HG03571 (cell line): ENCODE results near the gene ENTPD1.
"Not testable (repeated sequence)": the region's sequence is repeated elsewhere in the genome, so short reads cannot be mapped to it uniquely, and the experiment has no call there.

ENCODE experiments used
- ATAC-seq: cut with Tn5 transposase; IDR thresholded peaks from one replicate; pipeline ENCODE4 v1.9.1; 2021; ENCODE audit not compliant: unreplicated experiment

ENTPD1 gene

DNA sequence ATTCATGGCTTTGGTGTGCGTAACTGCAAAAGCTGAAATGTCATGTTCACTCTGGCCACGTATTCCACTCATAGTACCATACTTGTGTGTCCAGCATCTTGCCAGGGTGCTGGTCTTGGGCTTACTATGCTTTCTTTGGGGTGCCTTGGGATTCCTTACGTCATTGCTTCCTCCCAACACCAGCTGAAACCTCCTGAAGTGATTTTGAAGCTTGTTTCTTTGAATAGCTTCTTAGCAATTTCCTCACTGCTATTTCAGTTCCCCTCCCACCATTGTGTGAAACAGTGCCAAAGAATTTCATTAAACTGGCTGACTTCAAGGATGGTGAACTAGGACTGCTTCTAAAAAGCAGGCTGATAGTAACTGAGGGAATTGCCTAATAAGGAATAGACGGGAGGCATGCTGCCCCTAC, 36.9 kb downstream of the ENTPD1 start:
- no peak for ATAC-seq

GRCh38 chr10:95793401-95794045, 37.6 kb downstream of the ENTPD1 start:
- peak; percentile 35 for ATAC-seq

DNA sequence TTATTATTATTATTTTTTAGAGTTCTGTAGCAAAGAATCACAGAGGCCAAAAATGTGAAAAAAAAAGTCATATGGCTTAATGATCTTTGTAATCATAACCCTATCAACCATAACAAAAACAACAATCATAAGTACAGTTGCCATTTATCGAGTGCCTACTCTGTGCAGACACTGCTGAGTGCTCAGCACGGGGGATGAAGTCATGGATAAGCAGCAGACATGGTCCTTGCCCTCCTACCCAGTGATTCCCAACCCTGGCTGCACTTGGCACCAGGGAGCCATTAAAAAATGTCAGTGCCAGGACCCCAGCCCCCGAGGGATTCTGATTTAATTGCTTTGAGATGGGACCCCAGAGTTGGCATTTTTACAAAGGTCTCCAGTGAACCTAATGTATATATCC, 38.2 kb downstream of the ENTPD1 start:
- ATAC-seq: no peak

GRCh38 chr10:95795602-95796001, 39.6 kb downstream of the ENTPD1 start:
- no peak for ATAC-seq

DNA sequence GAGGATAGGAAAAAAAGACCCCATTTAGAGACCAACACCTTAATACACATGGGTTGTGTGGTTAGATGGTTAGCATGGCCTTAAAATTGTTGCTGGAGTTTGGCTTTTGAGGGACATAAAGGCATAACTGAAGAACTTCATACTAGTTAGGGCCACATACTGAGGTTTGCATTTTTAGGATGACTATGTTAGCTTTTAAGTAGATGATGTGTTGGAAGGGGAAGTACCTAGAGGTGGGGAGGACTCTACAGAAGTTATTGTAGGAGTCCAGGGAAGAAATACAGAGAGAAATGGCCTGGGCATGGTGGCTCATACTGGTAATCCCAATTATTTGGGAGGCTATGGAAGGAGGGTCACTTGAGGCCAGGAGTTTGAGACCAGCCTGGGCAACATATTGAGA, 40.5 kb downstream of the ENTPD1 start:
- ATAC-seq: no peak

- ATAC-seq: no peak
Measured at GRCh38 chr10:95798096-95798855, 42.3 kb downstream of the ENTPD1 start.

GRCh38 chr10:95800286-95800685, 44.3 kb downstream of the ENTPD1 start:
- not testable (repeated sequence) for ATAC-seq

DNA sequence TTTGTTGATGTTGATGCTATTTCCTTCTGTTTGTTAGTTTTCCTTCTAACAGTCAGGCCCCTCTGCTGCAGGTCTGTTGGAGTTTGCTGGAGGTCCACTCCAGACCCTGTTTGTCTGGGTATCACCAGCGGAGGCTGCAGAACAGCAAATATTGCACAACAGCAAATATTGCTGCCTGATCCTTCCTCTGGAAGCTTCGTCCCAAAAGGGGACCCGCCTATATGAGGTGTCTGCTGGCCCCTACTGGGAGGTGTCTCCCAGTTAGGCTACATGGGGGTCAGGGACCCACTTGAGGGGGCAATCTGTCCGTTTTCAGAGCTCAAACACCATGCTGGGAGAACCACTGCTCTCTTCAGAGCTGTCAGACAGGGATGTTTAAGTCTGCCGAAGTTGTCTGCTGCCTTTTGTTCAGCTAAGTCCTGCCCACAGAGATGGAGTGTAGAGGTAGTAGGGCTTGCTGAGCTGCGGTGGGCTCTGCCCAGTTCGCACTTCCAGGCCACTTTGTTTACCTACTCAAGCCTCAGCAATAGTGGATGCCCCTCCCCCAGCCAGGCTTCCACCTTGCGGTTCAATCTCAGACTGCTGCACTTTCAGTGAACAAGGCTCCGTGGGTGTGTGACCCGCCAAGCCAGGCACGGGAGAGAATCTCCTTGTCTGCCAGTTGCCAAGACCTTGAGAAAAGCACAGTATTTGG, 50.9 kb downstream of the ENTPD1 start:
- ATAC-seq: not testable (repeated sequence)

DNA sequence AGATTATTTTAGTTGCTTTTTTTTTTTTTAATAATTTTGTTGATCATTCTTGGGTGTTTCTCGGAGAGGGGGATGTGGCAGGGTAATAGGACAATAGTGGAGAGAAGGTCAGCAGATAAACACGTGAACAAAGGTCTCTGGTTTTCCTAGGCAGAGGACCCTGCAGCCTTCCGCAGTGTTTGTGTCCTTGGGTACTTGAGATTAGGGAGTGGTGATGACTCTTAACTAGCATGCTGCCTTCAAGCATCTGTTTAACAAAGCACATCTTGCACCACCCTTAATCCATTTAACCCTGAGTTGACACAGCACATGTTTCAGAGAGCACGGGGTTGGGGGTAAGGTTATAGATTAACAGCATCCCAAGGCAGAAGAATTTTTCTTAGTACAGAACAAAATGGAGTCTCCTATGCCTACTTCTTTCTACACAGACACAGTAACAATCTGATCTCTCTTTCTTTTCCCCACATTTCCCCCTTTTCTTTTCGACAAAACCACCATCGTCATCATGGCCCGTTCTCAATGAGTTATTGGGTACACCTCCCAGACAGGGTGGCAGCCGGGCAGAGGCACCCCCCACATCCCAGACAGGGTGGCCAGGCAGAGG, 52.8 kb downstream of the ENTPD1 start:
- not testable (repeated sequence) for ATAC-seq

DNA sequence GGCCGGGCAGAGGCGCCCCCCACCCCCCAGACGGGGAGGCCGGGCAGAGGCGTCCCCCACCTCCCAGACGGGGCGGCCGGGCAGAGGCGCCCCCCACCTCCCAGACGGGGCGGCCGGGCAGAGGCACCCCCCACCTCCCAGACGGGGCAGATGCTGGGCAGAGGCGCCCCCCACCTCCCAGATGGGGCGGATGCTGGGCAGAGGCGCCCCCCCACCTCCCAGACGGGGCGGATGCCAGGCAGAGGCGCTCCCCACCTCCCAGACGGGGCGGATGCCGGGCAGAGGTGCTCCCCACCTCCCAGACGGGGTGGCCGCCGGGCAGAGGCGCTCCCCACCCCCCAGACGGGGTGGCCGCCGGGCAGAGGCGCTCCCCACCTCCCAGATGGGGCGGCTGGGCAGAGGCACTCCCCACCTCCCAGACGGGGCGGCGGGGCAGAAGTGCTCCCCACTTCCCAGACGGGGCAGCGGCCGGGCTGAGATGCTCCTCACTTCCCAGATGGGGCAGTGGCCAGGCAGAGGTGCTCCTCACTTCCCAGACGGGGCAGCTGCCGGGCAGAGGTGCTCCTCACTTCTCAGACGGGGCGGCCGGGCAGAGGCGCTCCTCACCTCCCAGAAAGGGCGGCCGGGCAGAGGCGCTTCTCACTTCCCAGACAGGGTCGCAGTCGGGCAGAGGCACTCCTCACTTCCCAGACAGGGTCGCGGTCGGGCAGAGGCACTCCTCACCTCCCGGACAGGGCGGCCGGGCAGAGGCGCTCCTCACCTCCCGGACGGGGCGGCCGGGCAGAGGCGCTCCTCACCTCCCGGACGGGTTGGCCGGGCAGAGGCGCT, 53.6 kb downstream of the ENTPD1 start:
- no peak for ATAC-seq

- ATAC-seq: no peak
Measured at GRCh38 chr10:95810198-95810976, 54.4 kb downstream of the ENTPD1 start.

DNA sequence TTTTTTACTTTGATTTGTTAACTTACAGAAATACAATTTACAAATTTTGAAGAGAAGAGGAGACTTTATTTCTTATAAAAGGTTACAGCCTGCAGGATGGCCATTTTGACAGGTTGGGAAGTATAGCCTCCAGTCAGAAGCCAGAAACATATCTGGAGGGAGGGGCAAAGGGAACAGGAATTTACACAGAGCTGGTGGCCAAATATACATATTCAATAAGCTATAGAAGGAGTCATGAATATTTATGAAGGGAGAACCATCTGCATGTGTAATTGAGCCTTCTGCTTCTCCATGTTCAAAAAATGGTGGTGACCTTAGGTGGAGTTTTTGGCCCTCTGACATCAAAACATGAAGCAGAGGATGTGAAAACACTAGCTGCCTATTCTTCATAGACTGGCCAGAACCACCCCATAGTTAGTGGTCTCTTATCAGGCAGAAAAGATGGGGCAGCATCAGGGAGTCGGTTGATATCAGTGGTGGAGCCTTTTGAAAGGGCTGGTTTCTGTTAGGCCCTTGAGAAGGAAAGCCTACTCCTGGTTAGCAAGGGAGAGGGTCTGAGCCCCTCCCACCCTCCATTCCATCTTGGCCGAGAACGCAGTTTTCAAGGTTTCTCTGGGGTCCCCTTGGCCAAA, 57.2 kb downstream of the ENTPD1 start:
- no peak for ATAC-seq

DNA sequence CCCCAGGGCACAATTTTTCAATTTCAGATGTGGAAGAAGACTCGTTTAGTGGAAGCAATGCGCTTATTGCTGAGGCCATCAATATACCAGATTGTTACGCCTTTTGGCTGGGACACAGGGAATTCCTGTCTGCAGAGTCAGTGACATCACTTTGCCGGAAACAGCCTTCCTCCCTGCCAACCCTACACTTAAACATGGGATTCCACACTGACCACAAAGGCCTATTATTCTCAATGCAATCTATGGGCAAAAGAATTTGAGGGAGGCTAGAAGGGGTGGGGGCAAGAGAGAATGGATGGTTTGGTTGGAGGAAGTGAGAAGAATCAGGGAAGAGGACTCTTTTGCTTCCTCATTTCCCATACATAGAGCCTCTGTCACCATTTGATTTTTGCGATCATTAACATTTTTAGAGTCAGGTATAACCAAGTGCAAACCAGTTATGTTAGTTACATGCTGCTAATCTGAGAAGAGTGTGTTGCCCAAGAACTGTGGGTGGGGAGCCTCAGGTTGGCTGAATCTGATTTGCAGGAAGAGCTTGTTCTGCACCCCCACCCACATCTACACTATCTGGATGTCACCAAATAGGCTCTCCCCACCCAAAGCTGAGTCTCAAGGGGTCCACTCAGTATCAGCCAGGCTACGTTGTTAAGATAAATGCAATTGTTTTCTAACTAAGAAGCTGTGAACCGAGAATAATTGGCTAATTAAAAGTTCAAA, 58.2 kb downstream of the ENTPD1 start:
- no peak for ATAC-seq

DNA sequence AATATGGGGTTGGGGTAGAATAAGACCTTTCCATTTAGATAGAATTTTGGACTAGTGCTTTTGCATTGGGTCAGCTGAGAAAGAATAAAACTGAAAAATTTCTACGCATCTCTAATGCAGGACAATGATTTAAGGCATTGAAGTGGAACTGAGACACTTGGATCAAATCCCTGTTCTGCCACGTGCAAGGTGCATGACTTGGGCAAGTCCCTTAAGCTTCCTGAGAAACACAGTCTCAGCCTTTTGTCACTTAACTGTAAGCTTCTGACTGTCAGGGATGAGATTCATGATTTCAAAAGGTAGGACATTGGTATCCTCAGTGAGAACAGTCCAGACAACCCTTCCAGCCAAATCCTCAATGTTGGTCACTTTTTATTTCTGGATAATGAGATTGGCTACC, 59.2 kb downstream of the ENTPD1 start:
- no peak for ATAC-seq

DNA sequence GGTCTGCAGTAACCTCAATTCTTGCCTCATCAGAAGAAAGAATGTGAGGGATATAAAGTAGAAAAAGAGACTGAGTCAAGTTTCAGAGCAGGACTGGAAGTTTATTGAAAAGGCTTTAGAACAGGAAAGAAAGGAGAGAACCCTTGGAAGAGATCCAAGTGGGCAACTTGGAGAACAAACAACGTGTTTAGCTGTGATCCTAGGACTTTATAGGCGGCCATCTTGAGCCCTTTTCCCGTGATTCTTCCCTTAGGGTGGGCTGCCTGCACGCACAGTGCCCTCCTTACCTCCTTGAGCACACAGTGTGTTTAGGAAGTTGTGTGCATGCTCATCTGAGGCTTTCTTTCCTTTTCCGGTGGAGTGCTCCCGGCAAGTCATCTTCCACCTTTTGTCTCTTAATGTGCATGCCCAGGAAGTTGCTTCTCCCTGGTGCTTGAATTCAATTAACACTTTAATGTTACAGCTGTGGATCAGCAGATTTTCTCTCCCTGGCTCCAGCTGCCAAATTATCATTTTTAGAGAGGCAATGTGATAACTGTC, 59.8 kb downstream of the ENTPD1 start:
- no peak for ATAC-seq

GRCh38 chr10:95818010-95818409, 62.0 kb downstream of the ENTPD1 start:
- no peak for ATAC-seq

- no peak for ATAC-seq
Measured at GRCh38 chr10:95818668-95819067, 62.7 kb downstream of the ENTPD1 start.

DNA sequence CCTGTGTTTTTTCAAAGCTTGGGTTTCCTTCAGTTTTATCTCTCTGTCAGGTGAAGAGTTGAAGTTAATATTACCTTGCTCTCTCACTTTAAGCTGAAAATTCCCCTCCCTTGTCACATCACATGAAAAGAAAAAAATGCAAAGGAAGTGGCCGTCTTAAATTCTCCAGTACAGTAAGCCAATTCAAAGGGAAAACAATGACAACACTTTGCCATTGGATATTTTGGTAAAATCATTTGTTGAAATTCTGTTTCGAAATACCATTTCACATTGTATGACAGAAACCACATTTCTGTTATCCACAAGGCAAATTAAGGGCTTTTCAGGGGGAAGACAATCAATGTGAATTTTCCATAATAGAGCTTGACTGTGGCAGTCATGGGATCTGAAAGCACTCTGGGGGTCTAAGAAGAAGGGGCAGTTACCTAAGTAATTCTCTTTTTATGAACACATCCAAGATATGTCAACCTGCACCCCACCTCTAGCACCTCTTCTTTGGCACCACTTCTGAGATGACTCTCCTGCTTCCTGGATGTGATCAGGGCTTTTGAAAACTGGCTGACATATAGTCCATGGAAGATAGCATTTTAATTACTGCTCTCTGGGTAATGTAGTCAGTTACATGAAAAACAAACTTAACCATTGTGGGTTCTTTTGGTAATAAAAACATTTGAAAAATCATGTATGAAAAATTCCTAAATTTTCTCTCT, 63.8 kb downstream of the ENTPD1 start:
- ATAC-seq: no peak
